Hepatocyte (in vitro differentiated cells): Measurements from ENCODE around the gene PRKCA.

Experiments
- EZH2 ChIP-seq: fragments of 200-600 bp; sonication (generic); IDR thresholded peaks from 2 replicates; pipeline ENCODE4 v1.6.1; 2016; ENCODE audit warnings: antibody characterized with exemption, mild to moderate bottlenecking, borderline replicate concordance
- EZH2phosphoT487 ChIP-seq: fragments of 200-600 bp; sonication (generic); IDR thresholded peaks from one replicate; pipeline ENCODE4 v1.6.1; 2018; ENCODE audit warnings: antibody characterized with exemption, mild to moderate bottlenecking, low read depth, moderate library complexity; ENCODE audit not compliant: unreplicated experiment, severe bottlenecking
- TF ChIP-seq, protein P1 (sequence below): fragments of 200-600 bp; sonication (generic); IDR thresholded peaks from 2 replicates; pipeline ENCODE4 v1.5.1; 2016; ENCODE audit warnings: antibody characterized with exemption, mild to moderate bottlenecking; ENCODE audit not compliant: poor library complexity

- TF ChIP-seq, protein P1, sequence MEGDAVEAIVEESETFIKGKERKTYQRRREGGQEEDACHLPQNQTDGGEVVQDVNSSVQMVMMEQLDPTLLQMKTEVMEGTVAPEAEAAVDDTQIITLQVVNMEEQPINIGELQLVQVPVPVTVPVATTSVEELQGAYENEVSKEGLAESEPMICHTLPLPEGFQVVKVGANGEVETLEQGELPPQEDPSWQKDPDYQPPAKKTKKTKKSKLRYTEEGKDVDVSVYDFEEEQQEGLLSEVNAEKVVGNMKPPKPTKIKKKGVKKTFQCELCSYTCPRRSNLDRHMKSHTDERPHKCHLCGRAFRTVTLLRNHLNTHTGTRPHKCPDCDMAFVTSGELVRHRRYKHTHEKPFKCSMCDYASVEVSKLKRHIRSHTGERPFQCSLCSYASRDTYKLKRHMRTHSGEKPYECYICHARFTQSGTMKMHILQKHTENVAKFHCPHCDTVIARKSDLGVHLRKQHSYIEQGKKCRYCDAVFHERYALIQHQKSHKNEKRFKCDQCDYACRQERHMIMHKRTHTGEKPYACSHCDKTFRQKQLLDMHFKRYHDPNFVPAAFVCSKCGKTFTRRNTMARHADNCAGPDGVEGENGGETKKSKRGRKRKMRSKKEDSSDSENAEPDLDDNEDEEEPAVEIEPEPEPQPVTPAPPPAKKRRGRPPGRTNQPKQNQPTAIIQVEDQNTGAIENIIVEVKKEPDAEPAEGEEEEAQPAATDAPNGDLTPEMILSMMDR = no peak
- TF ChIP-seq EZH2phosphoT487 (no peak), EZH2 (no peak)
Observed at GRCh38 chr17:66655861-66656260, 353.4 kb downstream of the PRKCA start.
